Epidermal melanocyte (primary cell): ENCODE measurements around the gene ITGA3.

Source experiments
- DNase-seq: peaks from one replicate; pipeline ENCODE4 v3.0.0; 2011; ENCODE audit warnings: low spot score; ENCODE audit not compliant: insufficient read length

Gene ITGA3

DNA sequence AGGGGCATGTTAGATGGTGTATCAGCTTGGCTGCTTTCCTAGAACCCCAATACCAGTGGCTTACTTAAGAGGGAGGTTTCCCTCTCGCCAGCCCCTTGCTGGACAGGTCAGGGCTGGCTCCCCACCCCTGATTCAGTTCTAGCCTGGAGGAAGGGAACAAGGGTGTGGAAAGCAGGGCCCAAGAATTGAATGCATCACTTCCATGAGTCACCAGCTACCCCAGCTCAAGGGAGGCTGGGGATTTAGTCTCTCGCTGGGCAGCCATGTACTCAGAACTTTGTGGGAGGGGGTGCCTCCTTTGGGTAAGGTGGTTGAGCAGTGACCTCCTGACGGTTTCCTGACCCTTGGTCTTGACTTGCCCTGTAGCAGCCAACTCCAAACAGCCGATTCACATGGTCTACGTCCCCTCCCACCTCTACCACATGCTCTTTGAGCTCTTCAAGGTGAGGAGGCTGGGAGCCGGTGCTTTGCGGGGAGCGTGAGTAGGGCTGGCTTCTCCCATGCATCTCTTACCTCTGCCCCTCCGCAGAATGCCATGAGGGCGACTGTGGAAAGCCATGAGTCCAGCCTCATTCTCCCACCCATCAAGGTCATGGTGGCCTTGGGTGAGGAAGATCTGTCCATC is 52.0 kb downstream of the ITGA3 start:
- no peak for DNase-seq

GRCh38 chr17:50108556-50108955 is 52.6 kb downstream of the ITGA3 start:
- DNase-seq, result no peak

DNA sequence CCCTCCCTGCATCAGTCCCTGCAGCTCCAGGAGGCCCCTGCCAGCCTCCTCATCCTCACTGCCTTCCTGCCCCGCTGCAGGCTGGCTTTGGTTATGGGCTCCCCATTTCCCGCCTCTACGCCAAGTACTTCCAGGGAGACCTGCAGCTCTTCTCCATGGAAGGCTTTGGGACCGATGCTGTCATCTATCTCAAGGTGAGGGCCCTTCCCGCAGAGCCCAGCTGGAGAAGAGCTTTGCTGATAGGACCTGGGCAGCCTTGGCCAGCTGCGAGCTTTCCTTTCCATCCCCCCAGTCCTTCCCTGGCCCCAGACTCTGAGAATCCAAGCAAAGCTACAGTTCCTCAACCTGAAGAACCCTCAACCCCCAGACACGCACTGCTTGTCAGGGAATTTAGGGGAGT is 53.3 kb downstream of the ITGA3 start:
- no peak for DNase-seq

- no peak for DNase-seq
Measured at GRCh38 chr17:50109785-50110184, 53.9 kb downstream of the ITGA3 start.

DNA sequence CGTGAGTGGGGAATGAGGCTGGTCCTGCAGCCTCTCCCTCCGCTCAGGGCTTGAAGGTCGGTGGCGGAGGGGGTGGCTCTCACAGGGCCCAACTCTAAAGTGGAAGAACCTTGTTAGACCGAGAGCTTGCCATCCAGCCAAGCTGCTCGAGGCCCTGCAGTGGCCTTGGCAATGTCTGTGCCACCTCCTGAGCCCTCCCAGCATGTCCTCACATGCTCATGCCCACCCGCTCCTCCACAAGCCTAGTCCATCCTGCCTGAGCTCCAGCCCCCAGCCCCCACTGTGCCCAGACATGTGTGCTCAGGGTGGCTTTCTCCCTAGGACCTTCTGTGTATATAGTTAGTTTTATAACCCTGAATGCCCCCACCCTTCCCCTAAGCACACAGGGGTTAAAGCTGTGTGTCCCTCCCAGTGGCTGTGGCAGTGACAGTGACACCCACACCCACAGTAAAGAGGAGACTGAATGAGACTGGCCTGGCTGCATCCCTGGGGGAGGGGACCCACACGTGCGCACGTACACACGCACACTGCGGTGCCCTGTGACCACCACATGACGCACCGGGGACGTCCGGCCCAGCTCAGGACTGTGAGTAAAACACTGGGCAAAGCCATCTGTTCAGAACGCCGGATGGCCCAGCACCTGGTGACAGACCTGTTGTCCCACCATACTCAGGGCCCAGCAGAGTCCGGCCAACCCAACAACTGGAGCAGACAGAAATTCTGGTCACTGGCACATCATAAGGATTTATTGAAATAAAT is 54.9 kb downstream of the ITGA3 start:
- DNase-seq, result no peak

- DNase-seq, result no peak
Measured at GRCh38 chr17:50111673-50112655, 56.1 kb downstream of the ITGA3 start.

DNA sequence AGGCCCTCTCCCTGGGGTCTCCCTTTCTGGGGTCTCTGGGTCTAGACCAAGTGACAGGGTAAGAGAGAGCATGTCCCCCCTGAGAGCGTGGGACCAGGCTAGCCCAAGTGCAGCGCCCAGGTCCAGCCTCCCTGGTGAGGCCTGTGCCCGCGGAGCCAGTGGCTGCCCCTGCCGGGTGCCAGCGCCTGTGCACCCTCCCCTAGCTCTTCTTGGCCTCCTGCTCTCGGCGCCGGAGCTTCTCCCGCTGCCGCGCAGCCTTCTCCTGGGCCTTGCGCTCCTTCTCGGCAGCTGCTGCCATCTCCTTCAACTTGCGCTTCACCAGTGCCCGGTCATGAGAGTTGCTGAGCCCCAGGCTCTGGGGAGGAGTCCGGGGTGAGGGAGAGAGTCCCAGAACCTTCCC is 56.8 kb downstream of the ITGA3 start:
- no peak for DNase-seq

- DNase-seq, result no peak
Measured at GRCh38 chr17:50113624-50114320, 57.9 kb downstream of the ITGA3 start.

DNA sequence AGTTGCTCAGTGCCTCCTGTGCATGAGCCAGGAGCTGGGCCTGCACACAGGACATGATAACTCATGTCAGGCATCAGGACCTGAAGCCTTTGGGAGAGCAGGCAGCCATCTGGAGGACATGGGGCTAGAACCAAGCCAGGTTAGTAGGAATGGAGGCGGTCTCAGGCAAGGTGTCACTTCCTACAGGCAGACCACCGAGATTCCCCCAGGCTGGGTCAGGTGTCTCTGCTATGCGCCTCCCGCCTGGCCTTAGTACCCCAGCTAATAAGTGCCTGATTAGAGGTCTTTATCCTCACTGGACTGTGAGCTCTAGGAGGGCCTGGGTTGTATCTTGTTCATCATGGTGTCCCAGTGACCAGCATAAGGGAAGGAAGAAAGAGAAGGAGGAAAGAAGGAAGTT is 58.5 kb downstream of the ITGA3 start:
- DNase-seq, result no peak

DNA sequence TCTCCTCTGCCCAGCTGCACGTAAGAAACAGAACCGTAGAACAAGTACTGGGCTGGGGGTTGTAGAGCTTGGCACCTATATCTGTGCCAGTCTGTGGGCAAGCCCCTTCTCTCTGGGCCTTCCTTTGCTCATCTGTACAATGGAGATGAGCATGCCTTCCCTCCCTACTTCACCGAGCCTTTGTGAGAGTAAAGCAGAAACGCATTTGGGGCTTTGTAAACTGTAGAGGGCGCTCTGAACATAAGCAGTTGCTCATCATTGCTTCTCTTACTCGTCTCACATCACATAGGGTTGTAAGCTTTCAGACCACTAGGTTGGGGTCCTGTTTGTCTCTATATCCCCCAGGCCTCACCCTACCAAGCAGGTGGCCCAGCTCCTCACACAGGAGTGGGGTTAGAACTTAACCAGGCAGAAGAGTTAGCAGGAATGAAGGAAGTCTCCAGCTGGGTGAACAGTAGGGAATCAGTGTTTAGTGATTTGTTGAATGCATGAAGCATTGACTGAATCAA is 59.0 kb downstream of the ITGA3 start:
- no peak for DNase-seq

DNA sequence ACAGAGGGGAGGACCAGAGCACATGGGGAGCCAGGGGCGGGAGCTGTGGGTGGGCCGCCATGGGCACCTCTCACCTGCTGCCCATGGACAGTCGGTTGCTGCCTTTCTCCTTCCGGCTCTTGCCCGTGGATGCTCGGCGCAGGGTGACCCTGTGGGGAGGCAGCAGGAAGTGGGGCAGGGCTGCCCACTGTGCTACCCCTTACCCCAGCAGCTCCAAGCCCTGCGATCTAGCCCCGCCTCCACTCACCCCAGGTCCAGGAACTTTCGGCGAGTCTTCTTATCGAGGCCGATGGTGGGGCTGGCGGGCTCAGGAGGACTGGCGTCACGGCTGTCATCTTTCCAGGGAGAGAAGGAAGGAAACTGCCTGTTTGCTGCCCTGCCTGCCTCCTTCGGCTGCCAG is 59.8 kb downstream of the ITGA3 start:
- no peak for DNase-seq

GRCh38 chr17:50117202-50118051 is 61.5 kb downstream of the ITGA3 start:
- DNase-seq, result no peak

GRCh38 chr17:50118076-50118827 is 62.3 kb downstream of the ITGA3 start:
- no peak for DNase-seq

- DNase-seq, result no peak
Measured at GRCh38 chr17:50118828-50119218, 62.9 kb downstream of the ITGA3 start.

- DNase-seq, result no peak
Measured at GRCh38 chr17:50120475-50121253, 64.8 kb downstream of the ITGA3 start.

DNA sequence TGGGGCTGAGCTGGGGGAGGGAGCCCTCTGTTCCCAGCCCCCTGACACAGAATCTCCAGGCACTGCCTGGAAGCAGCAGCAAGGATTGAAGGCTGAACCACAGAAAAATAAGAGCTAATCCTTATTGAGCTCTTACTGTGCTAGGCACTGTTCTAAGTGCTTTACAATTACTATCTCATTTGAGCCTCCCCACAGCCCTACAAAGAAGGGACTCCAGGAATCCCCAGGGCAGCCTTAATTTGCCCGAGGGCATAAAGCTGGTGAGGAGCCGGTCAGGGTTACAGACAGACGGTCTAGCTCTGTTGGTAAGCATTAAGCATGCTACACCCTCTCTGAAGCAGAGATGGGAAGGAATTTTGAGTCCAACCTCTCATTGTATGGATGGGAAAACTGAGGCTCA is 67.0 kb downstream of the ITGA3 start:
- no peak for DNase-seq

GRCh38 chr17:50123649-50124349 is 67.9 kb downstream of the ITGA3 start:
- DNase-seq, result no peak

GRCh38 chr17:50125420-50125997 is 69.6 kb downstream of the ITGA3 start:
- no peak for DNase-seq
